A673 (cell line): ENCODE data around the gene NUDC. TPM values are rescaled to one million over a fixed set of nuclear protein-coding genes. Genes with fewer than 3 reads are reported as not detected.

Experiments used
- BruUV-seq: library from RNA; stranded (reverse); fragments of 400-500 nt; replicated peaks from 2 replicates; lab custom pipeline; 2021; lab: Mats Ljungman, UMichigan
- CTCF ChIA-PET: fragments of 300-600 bp; sonication (Branson Sonifier 250); formaldehyde crosslinking; loops from one replicate; lab custom pipeline; 2022; ENCODE audit warnings: antibody characterized with exemption; lab: Charles Lee
- POLR2A ChIA-PET: fragments of 300-600 bp; sonication (Branson Sonifier 250); formaldehyde crosslinking; loops from one replicate; lab custom pipeline; 2022; ENCODE audit warnings: antibody characterized with exemption; ENCODE audit not compliant: low non-redundant PET; lab: Charles Lee
- DNase-seq: peaks from one replicate; pipeline ENCODE4 v3.0.0-alpha.2; 2015; ENCODE audit warnings: low spot score
- H3K27ac ChIP-seq: fragments of 200-600 bp; sonication (generic); 2 replicates; pipeline ENCODE4 v1.5.1; 2016; ENCODE audit warnings: mixed run types, low read depth, mild to moderate bottlenecking, mixed read lengths, antibody characterized with exemption, low read length; ENCODE audit not compliant: poor library complexity, severe bottlenecking
- H3K27me3 ChIP-seq: fragments of 200-600 bp; sonication (generic); replicated peaks from 2 replicates; pipeline ENCODE4 v1.6.1; 2017; ENCODE audit warnings: mixed run types, low read depth, mild to moderate bottlenecking, mixed read lengths, antibody characterized with exemption, low read length; ENCODE audit not compliant: insufficient read depth, poor library complexity
- H3K36me3 ChIP-seq: fragments of 200-600 bp; sonication (generic); 2 replicates; pipeline ENCODE4 v1.6.1; 2016; ENCODE audit warnings: mixed run types, mild to moderate bottlenecking, mixed read lengths, antibody characterized with exemption, low read length; ENCODE audit not compliant: insufficient read depth, poor library complexity, severe bottlenecking
- H3K4me1 ChIP-seq: fragments of 200-600 bp; sonication (generic); 2 replicates; pipeline ENCODE4 v1.6.1; 2017; ENCODE audit warnings: mixed run types, mild to moderate bottlenecking, mixed read lengths, antibody characterized with exemption, low read length; ENCODE audit not compliant: insufficient read depth, poor library complexity, severe bottlenecking
- H3K4me3 ChIP-seq: fragments of 200-600 bp; sonication (generic); 2 replicates; pipeline ENCODE4 v1.5.1; 2016; ENCODE audit warnings: low read depth, mixed run types, mild to moderate bottlenecking, mixed read lengths, low read length; ENCODE audit not compliant: poor library complexity, severe bottlenecking
- H3K9me3 ChIP-seq: fragments of 200-600 bp; sonication (generic); 2 replicates; pipeline ENCODE4 v1.6.1; 2016; ENCODE audit warnings: mixed run types, low read depth, mild to moderate bottlenecking, mixed read lengths, antibody characterized with exemption, low read length; ENCODE audit not compliant: poor library complexity, severe bottlenecking
- CTCF ChIP-seq: fragments of 300-800, 200-600 bp; sonication (generic); conservative IDR thresholded peaks from 2 replicates; pipeline ENCODE4 v1.5.1; 2017; ENCODE audit warnings: low read depth, mild to moderate bottlenecking, antibody characterized with exemption, low read length, moderate library complexity, mixed read lengths
- EZH2 ChIP-seq: fragments of 200-600 bp; sonication (generic); IDR thresholded peaks from 2 replicates; pipeline ENCODE4 v1.6.1; 2017; ENCODE audit warnings: borderline replicate concordance, low read depth, mild to moderate bottlenecking, mixed read lengths, antibody characterized with exemption, low read length; ENCODE audit not compliant: poor library complexity, severe bottlenecking
- intact Hi-C: fragments of 100-400 bp; cut with micrococcal nuclease; formaldehyde crosslinking; loops from one replicate; pipeline ENCODE4 v1.10.0; 2022; ENCODE audit not compliant: unreplicated experiment
- total RNA-seq: library from RNA; stranded (reverse); gene quantifications from 2 replicates; pipeline ENCODE4 v1.2.3, GENCODE V29; 2021

NUDC gene
- total RNA-seq, 1 experiment from 2014 or later = 187 TPM

GRCh38 chr1:26932531-26932930 lies 11.0 kb downstream of the NUDC start:
- BruUV-seq = no TSS peak
- no peak overlapping the region for H3K27ac ChIP-seq
- ChIA-PET POLR2A (no interaction called here), CTCF (no interaction called here)
- H3K27me3 ChIP-seq = no peaks in the 10 kb centered on the region
- no peak for DNase-seq
- TF ChIP-seq CTCF = no peak
- TF ChIP-seq EZH2 = no peak
- H3K9me3 ChIP-seq = no peaks in the 10 kb centered on the region
- intact Hi-C loops = no loop called here
- H3K4me3 ChIP-seq = no peak overlapping the region
- H3K4me1 ChIP-seq = no peaks in the 10 kb centered on the region
- peaks cover 37% of the 10 kb centered on the region for H3K36me3 ChIP-seq

GRCh38 chr1:26936823-26937222 lies 15.3 kb downstream of the NUDC start:
- H3K4me3 ChIP-seq = no peak overlapping the region
- no peak overlapping the region for H3K27ac ChIP-seq
- ChIA-PET CTCF (no interaction called here), POLR2A (no interaction called here)
- DNase-seq = no peak
- intact Hi-C loops = no loop called here
- H3K9me3 ChIP-seq = no peaks in the 10 kb centered on the region
- no TSS peak for BruUV-seq
- TF ChIP-seq EZH2 (no peak), CTCF (no peak)
- H3K27me3 ChIP-seq = no peaks in the 10 kb centered on the region
- H3K36me3 ChIP-seq = peaks cover 20% of the 10 kb centered on the region
- H3K4me1 ChIP-seq = no peaks in the 10 kb centered on the region

GRCh38 chr1:26938004-26938658 lies 16.6 kb downstream of the NUDC start:
- no TSS peak for BruUV-seq
- no peak overlapping the region for H3K27ac ChIP-seq
- ChIA-PET CTCF (no interaction called here), POLR2A (no interaction called here)
- H3K9me3 ChIP-seq = no peaks in the 10 kb centered on the region
- H3K4me3 ChIP-seq = no peak overlapping the region
- DNase-seq = no peak
- peaks cover 31% of the 10 kb centered on the region for H3K36me3 ChIP-seq
- intact Hi-C loops = no loop called here
- no peaks in the 10 kb centered on the region for H3K4me1 ChIP-seq
- no peak for TF ChIP-seq EZH2
- no peak for TF ChIP-seq CTCF
- no peaks in the 10 kb centered on the region for H3K27me3 ChIP-seq
